Central memory CD8-positive, alpha-beta T cell (primary cell): ENCODE measurements around the gene POMT2.
A peak's percentile ranks its signal among the peaks of the same experiment; 100 is the strongest.

Experiments
- ATAC-seq: fragments of 150-1000 bp; cut with Tn5 transposase; replicated peaks from 2 replicates; pipeline ENCODE4 v1.10.0; 2022; ENCODE audit warnings: mild to moderate bottlenecking, moderate FRiP score, moderate number of reproducible peaks; ENCODE audit not compliant: poor library complexity, severe bottlenecking; ENCODE audit errors: extremely low read depth
- DNase-seq, 2 donors: peaks; one replicate each; pipeline ENCODE4 v3.0.0; 2021; ENCODE audit warnings: low spot score in 2 of 2
- H3K27ac Mint-ChIP-seq: one replicate; pipeline ENCODE4 v1.8.0; 2022; ENCODE audit warnings: low read depth, mild to moderate bottlenecking, moderate library complexity, mixed read lengths
- H3K27me3 Mint-ChIP-seq: one replicate; pipeline ENCODE4 v1.8.0; 2022; ENCODE audit warnings: mixed read lengths
- H3K36me3 Mint-ChIP-seq: one replicate; pipeline ENCODE4 v1.8.0; 2022; ENCODE audit warnings: mild to moderate bottlenecking, moderate library complexity, mixed read lengths; ENCODE audit not compliant: insufficient read depth
- H3K4me1 Mint-ChIP-seq: one replicate; pipeline ENCODE4 v1.8.0; 2022; ENCODE audit warnings: mixed read lengths
- H3K4me3 Mint-ChIP-seq: one replicate; pipeline ENCODE4 v1.8.0; 2022; ENCODE audit warnings: mild to moderate bottlenecking, moderate library complexity, mixed read lengths
- H3K9me3 Mint-ChIP-seq: one replicate; pipeline ENCODE4 v1.8.0; 2022; ENCODE audit warnings: mixed read lengths

POMT2 gene

GRCh38 chr14:77306851-77307496 lies 13.7 kb downstream of the POMT2 start:
- no peak overlapping the region for H3K27ac Mint-ChIP-seq

GRCh38 chr14:77306416-77306815 lies 14.3 kb downstream of the POMT2 start:
- peaks cover 5% of the 10 kb centered on the region for H3K4me1 Mint-ChIP-seq
- no peak for ATAC-seq
- peaks cover 1% of the 10 kb centered on the region for H3K36me3 Mint-ChIP-seq
- no peaks in the 10 kb centered on the region for H3K9me3 Mint-ChIP-seq
- no peak for DNase-seq
- no peaks in the 10 kb centered on the region for H3K27me3 Mint-ChIP-seq
- H3K4me3 Mint-ChIP-seq, result no peak overlapping the region
- H3K27ac Mint-ChIP-seq, result no peak overlapping the region

More at GRCh38 chr14:77306851-77307496, 13.7 kb downstream of the POMT2 start:
- peaks cover 5% of the 10 kb centered on the region for H3K4me1 Mint-ChIP-seq
- no peak overlapping the region for H3K4me3 Mint-ChIP-seq
- DNase-seq (no peak), ATAC-seq (no peak)
- no peaks in the 10 kb centered on the region for H3K9me3 Mint-ChIP-seq
- H3K27me3 Mint-ChIP-seq, result no peaks in the 10 kb centered on the region
- H3K36me3 Mint-ChIP-seq, result peaks cover 1% of the 10 kb centered on the region

- ATAC-seq (no peak), DNase-seq (no peak)
- H3K9me3 Mint-ChIP-seq, result no peaks in the 10 kb centered on the region
- peaks cover 1% of the 10 kb centered on the region for H3K36me3 Mint-ChIP-seq
- H3K27ac Mint-ChIP-seq, result no peak overlapping the region
- H3K27me3 Mint-ChIP-seq, result no peaks in the 10 kb centered on the region
- peaks cover 5% of the 10 kb centered on the region for H3K4me1 Mint-ChIP-seq
- H3K4me3 Mint-ChIP-seq, result no peak overlapping the region
Observed at GRCh38 chr14:77305696-77306095, 15.0 kb downstream of the POMT2 start.

GRCh38 chr14:77303417-77304156 lies 17.1 kb downstream of the POMT2 start:
- DNase-seq (no peak), ATAC-seq (peak; percentile 61)
- Mint-ChIP-seq H3K27me3 (no peaks in the 10 kb centered on the region), H3K27ac (peak overlapping the region; percentile 39), H3K4me1 (peaks cover 5% of the 10 kb centered on the region), H3K36me3 (peaks cover 1% of the 10 kb centered on the region), H3K9me3 (no peaks in the 10 kb centered on the region), H3K4me3 (no peak overlapping the region)

- no peak for DNase-seq
- ATAC-seq, result peak; percentile 69
- Mint-ChIP-seq H3K9me3 (no peaks in the 10 kb centered on the region), H3K27me3 (no peaks in the 10 kb centered on the region), H3K36me3 (peaks cover 1% of the 10 kb centered on the region), H3K4me3 (no peak overlapping the region), H3K4me1 (peaks cover 5% of the 10 kb centered on the region), H3K27ac (peak overlapping the region; percentile 39)
Observed at GRCh38 chr14:77302926-77303325, 17.8 kb downstream of the POMT2 start.

- ATAC-seq (no peak), DNase-seq (no peak)
- peaks cover 1% of the 10 kb centered on the region for H3K36me3 Mint-ChIP-seq
- H3K4me1 Mint-ChIP-seq, result peaks cover 5% of the 10 kb centered on the region
- no peak overlapping the region for H3K27ac Mint-ChIP-seq
- H3K4me3 Mint-ChIP-seq, result no peak overlapping the region
- no peaks in the 10 kb centered on the region for H3K9me3 Mint-ChIP-seq
- no peaks in the 10 kb centered on the region for H3K27me3 Mint-ChIP-seq
Observed at GRCh38 chr14:77301103-77301502, 19.6 kb downstream of the POMT2 start.

GRCh38 chr14:77299771-77300170 lies 20.9 kb downstream of the POMT2 start:
- H3K27me3 Mint-ChIP-seq, result no peaks in the 10 kb centered on the region
- H3K27ac Mint-ChIP-seq, result no peak overlapping the region

GRCh38 chr14:77296906-77297305 lies 23.8 kb downstream of the POMT2 start:
- no peaks in the 10 kb centered on the region for H3K9me3 Mint-ChIP-seq
- H3K27me3 Mint-ChIP-seq, result no peaks in the 10 kb centered on the region
- H3K27ac Mint-ChIP-seq, result no peak overlapping the region
- no peaks in the 10 kb centered on the region for H3K4me1 Mint-ChIP-seq
- no peak overlapping the region for H3K4me3 Mint-ChIP-seq
- H3K36me3 Mint-ChIP-seq, result no peaks in the 10 kb centered on the region
- ATAC-seq (no peak), DNase-seq (no peak)

More at GRCh38 chr14:77299771-77300170, 20.9 kb downstream of the POMT2 start:
- Mint-ChIP-seq H3K9me3 (no peaks in the 10 kb centered on the region), H3K4me3 (no peak overlapping the region), H3K36me3 (peaks cover 1% of the 10 kb centered on the region), H3K4me1 (peaks cover 5% of the 10 kb centered on the region)
- no peak for DNase-seq
- ATAC-seq, result no peak

- H3K4me1 Mint-ChIP-seq, result no peaks in the 10 kb centered on the region
- DNase-seq, result no peak
- H3K27me3 Mint-ChIP-seq, result no peaks in the 10 kb centered on the region
- H3K36me3 Mint-ChIP-seq, result no peaks in the 10 kb centered on the region
- H3K4me3 Mint-ChIP-seq, result no peak overlapping the region
- no peak overlapping the region for H3K27ac Mint-ChIP-seq
- no peaks in the 10 kb centered on the region for H3K9me3 Mint-ChIP-seq
- no peak for ATAC-seq
Observed at GRCh38 chr14:77296155-77296554, 24.5 kb downstream of the POMT2 start.

GRCh38 chr14:77290705-77291104 lies 30.0 kb downstream of the POMT2 start:
- Mint-ChIP-seq H3K36me3 (peaks cover 2% of the 10 kb centered on the region), H3K27me3 (no peaks in the 10 kb centered on the region), H3K4me3 (no peak overlapping the region), H3K9me3 (no peaks in the 10 kb centered on the region), H3K4me1 (no peaks in the 10 kb centered on the region), H3K27ac (no peak overlapping the region)
- ATAC-seq, result no peak
- DNase-seq, result no peak

- Mint-ChIP-seq H3K27ac (no peak overlapping the region), H3K9me3 (no peaks in the 10 kb centered on the region), H3K4me1 (no peaks in the 10 kb centered on the region), H3K36me3 (peaks cover 6% of the 10 kb centered on the region), H3K4me3 (no peak overlapping the region), H3K27me3 (no peaks in the 10 kb centered on the region)
- ATAC-seq (no peak), DNase-seq (no peak)
Observed at GRCh38 chr14:77286576-77286975, 34.1 kb downstream of the POMT2 start.

GRCh38 chr14:77284466-77284865 lies 36.2 kb downstream of the POMT2 start:
- Mint-ChIP-seq H3K27me3 (no peaks in the 10 kb centered on the region), H3K9me3 (no peaks in the 10 kb centered on the region), H3K27ac (no peak overlapping the region), H3K4me3 (no peak overlapping the region), H3K4me1 (no peaks in the 10 kb centered on the region), H3K36me3 (peaks cover 6% of the 10 kb centered on the region)
- DNase-seq (no peak), ATAC-seq (no peak)

GRCh38 chr14:77284066-77284465 lies 36.6 kb downstream of the POMT2 start:
- no peak overlapping the region for H3K4me3 Mint-ChIP-seq
- no peaks in the 10 kb centered on the region for H3K27me3 Mint-ChIP-seq
- H3K36me3 Mint-ChIP-seq, result peaks cover 6% of the 10 kb centered on the region
- no peaks in the 10 kb centered on the region for H3K4me1 Mint-ChIP-seq
- no peaks in the 10 kb centered on the region for H3K9me3 Mint-ChIP-seq
- H3K27ac Mint-ChIP-seq, result no peak overlapping the region
- DNase-seq (no peak), ATAC-seq (no peak)
